Islet of Langerhans (tissue), 1 donor: Measurements from ENCODE around the gene ZNF667.

Experiments
- FAIRE-seq: peaks from one replicate; lab custom pipeline; 2011; peaks lifted over from hg19 to GRCh38; lab: Jason Lieb, UNC

The ZNF667 gene

GRCh38 chr19:56393119-56394012 lies 83.8 kb downstream of the ZNF667 start, which contains the start of gene ZNF582:
Gene ZNF582, minus strand, starts transcription at chr19:56393534. Its CDS starts 1,782 bp downstream, at chr19:56391752.
- FAIRE-seq: peak; percentile 17
